ENCODE results near the gene GPR35.

GPR35 gene

DNA sequence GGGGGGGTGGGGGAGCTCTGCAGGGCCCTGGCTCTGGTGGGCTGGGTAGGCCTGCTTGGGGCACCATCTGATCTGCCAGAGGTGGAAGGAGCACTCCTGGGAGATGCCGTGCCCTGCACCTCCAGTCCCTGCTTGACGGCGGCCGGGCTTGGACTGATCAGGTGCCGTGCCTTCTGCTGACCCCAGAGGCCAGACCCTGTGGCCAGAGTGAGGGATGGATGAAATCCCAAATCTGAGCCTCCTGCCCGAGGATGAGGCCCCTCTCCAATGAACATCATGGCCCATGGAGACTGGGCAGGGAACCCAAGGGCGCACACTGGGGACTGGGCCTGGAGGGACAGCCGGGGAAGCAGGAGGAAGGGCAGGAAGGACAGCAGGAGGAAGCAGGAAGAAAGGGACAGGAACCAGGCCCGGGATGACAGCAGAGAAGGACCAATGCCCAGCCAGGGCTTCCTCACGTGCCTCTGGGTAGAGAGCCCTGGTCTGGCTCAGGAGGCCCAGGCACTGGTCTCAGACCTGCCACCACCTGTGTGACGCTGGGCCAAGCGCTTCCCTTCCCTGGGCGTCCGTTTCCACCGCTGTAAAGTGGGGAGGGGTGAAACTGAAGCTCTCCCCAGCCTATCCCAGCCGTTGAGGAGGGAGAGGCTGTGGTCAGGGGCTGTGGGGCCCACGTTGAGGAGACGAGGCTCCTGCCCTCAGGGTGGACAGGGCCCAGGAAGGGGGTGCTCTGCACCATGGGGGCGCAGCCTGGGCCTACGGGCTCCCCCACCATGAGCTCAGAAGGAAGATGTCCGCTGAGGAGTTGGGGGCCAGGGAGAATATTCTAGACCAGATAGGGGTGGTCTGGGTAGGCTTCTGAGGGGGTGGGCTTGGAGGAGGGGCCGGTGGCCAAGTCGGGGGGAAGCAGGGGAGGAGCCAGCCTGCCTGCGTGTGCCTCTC, 1.0 kb upstream of the GPR35 start:
- DNase-seq, result no peak

DNA sequence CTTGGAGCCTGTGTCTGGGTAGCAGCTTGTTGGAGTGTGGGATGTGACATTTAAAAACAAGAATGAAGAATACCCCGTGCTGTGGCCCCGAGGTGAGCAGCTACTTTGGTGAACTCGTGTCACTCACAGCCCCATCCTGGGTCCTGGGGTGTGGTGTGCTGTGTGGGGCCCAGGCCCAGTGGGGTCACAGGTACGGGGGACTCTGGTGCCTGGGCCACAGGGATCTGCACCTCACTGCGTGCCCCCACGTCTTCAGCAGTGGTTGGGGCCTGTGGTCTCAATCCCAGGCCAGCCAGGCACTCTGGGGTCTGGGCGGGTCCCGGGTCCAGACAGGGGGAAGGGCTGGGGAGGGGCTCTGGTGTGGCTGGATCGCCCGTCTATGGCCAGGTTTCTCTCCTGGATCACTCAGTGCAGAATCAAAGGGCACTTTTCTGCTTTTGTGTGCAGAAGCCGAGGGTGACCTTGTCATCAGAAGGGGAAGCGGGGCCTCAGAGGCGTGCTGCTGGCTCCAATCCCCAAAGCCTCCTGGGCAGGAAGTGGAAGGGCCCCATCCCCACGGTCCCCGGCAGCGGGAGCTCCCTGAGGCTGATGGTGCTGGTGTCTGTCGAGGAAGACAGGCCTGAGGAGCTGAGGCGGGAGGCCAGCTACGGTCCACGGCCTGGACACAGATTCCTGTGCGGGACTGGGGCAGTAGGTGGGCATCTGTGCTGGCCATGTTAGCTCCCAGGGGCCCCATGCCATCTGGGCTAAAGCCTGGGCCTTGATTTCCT, 1.4 kb downstream of the GPR35 start:
- DNase-seq, result no peak

- no peak for DNase-seq
These were observed 2.6 kb downstream of the GPR35 start for GRCh38 chr2:240627736-240628506.

- DNase-seq, result no peak
These were observed 3.2 kb downstream of the GPR35 start for GRCh38 chr2:240628507-240628807.

DNA sequence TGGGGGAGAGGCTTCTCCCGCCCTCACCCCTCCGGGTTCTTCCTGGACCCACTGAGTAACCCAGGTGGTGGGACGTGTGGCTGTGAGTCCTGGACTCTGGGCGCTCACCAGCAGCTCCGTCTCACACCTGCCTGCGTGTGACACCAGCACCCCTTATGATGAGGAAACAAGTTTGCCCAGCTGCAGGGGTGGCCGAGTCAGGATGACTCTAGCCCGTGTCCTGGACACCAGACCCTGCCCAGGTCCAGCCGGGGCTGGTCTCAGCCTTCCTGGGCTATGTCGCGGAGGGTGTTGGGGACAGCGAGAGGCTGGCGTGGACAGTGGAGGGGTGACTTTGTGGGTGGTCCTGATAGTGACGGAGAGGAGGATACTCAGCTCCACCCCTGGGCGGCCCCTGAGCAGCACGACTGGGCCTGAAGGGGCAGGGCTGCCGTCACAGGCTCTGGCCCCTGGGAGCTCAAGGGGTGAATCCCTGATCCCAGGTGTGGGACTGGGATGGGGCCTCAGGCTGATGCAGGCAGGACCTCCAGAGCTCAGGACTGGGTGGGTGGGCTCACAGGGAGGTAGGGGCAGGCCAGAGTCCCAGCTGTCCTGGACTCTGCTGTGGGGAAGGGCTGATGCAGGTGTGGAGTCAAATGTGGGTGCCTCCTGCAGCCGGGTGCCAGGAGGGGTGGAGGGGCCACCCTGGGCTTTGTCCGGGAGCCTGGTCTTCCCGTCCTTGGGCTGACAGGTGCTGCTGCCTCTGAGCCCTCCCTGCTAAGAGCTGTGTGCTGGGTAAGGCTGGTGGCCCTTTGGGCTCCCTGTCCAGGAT, 3.7 kb downstream of the GPR35 start:
- no peak for DNase-seq

- DNase-seq, result no peak
These were observed 4.3 kb downstream of the GPR35 start for GRCh38 chr2:240629619-240629967.

DNA sequence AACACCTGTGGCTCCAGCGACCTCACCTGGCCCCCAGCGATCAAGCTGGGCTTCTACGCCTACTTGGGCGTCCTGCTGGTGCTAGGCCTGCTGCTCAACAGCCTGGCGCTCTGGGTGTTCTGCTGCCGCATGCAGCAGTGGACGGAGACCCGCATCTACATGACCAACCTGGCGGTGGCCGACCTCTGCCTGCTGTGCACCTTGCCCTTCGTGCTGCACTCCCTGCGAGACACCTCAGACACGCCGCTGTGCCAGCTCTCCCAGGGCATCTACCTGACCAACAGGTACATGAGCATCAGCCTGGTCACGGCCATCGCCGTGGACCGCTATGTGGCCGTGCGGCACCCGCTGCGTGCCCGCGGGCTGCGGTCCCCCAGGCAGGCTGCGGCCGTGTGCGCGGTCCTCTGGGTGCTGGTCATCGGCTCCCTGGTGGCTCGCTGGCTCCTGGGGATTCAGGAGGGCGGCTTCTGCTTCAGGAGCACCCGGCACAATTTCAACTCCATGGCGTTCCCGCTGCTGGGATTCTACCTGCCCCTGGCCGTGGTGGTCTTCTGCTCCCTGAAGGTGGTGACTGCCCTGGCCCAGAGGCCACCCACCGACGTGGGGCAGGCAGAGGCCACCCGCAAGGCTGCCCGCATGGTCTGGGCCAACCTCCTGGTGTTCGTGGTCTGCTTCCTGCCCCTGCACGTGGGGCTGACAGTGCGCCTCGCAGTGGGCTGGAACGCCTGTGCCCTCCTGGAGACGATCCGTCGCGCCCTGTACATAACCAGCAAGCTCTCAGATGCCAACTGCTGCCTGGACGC, 4.9 kb downstream of the GPR35 start:
- no peak for DNase-seq

DNA sequence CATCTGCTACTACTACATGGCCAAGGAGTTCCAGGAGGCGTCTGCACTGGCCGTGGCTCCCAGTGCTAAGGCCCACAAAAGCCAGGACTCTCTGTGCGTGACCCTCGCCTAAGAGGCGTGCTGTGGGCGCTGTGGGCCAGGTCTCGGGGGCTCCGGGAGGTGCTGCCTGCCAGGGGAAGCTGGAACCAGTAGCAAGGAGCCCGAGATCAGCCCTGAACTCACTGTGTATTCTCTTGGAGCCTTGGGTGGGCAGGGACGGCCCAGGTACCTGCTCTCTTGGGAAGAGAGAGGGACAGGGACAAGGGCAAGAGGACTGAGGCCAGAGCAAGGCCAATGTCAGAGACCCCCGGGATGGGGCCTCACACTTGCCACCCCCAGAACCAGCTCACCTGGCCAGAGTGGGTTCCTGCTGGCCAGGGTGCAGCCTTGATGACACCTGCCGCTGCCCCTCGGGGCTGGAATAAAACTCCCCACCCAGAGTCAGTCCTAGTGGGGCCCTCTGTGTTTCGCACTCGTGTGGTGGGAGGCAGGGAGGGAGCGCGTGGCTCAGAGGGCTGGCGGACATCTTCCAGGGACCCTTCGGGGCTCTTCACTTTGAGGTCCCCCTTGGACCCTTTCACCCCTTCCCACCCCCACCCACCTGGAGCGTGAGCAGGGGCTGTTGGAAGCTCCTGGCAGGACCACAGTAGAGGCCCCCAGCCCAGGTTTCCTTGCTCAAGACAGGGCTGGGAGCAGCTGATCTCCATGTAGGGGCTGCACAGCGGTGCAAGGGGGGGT, 5.7 kb downstream of the GPR35 start:
- no peak for DNase-seq

DNA sequence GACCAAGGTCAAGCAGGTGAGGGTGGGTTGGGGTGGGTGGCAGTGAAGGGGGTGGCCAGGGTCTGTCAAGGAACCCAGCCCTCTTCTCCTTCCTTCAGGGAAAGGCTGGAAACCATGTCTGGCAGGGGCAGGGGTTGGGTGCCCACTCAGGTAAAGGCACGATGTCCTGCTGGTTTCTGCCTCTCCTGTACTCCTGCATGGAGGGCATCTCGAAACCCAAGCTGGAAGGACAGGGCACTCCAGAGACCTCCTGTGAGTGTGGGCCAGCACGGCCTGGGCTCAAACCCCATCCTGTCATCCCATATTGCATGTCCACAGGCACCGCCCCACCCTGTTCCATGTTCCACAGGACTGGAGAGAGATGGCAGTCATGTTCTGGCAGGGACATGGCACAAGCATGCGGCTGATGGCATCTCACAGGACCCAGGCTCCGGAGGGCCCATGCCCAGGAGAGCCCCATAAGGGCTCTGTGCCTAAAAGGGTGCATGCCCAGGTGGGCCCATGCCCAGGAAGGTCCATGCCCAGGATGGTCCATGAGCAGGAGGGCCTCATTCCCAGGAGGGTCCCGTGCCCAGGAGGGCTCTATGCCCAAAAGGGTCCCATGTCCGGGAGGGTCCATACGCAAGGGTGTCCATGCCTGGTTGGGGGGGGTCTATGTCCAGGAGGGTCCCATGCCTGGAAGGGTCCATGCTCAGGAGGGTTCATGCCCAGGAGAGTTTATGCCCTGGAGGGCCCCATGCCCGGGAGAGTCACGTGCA, 6.4 kb downstream of the GPR35 start:
- no peak for DNase-seq

- no peak for DNase-seq
These were observed 7.0 kb downstream of the GPR35 start for GRCh38 chr2:240632306-240632721.

- no peak for DNase-seq
These were observed 10.1 kb downstream of the GPR35 start for GRCh38 chr2:240635121-240635997.

- no peak for DNase-seq
These were observed 10.8 kb downstream of the GPR35 start for GRCh38 chr2:240635998-240636547.

DNA sequence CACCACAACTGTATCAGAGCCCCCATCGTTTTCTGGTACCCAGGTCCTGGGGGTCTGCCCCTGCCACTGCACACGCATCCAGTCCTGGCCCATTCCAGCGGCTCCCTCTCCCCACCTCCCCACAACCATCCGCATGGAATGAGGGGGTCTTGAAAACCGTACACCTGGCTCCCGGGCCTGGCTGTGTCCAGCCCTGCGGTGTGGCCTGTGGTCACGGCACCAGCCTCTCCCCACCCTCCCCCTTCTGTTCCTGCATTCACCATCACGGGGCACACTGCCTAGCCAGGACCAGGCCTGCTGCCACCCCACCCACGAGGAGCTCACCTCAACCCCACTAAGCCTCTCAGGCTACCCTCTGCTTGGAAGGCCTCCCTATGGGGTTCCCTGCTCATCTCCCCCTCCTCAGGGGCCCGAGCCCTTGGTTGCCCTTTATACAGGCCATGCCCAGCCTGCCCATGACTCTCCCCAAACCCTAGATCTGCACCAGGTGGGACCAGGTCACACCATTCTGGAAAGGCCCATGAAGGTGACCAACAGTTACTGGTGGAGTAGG, 11.4 kb downstream of the GPR35 start:
- no peak for DNase-seq

- no peak for DNase-seq
These were observed 12.0 kb downstream of the GPR35 start for GRCh38 chr2:240637116-240637900.

DNA sequence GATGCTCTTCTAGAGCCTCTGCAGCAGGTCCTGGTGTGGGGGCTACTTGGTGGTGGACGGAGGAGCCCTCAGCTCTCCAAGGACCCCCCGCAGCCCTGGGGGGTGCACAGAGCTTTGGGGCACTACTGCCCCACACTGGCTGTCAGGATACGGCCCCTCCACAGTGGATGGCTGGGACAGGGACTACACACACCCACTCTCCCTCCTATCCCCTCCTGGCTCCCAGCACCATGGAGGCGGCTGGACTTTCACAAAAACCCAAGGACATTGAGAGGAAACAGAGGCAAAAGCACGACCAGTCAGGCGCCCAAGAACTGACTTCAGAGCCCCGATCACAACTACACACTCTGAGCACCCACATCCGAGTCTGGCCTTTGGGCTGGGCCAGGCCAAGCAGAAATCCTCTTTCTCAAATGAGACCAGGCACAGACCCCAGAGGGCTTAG, 12.6 kb downstream of the GPR35 start:
- no peak for DNase-seq

GRCh38 chr2:240638512-240639160, 13.4 kb downstream of the GPR35 start:
- no peak for DNase-seq

GRCh38 chr2:240639566-240639965, 14.3 kb downstream of the GPR35 start:
- no peak for DNase-seq
